ENCODE results near the gene TIAM1. TPM values are rescaled to one million over a fixed set of nuclear protein-coding genes. Genes with fewer than 3 reads are reported as not detected.
A peak's percentile ranks its signal among the peaks of the same experiment; 100 is the strongest.

TIAM1 gene
- total and polyA plus RNA-seq, 4 experiments from 2014 or later = 22.5 to 104 (median 67.4) TPM

DNA sequence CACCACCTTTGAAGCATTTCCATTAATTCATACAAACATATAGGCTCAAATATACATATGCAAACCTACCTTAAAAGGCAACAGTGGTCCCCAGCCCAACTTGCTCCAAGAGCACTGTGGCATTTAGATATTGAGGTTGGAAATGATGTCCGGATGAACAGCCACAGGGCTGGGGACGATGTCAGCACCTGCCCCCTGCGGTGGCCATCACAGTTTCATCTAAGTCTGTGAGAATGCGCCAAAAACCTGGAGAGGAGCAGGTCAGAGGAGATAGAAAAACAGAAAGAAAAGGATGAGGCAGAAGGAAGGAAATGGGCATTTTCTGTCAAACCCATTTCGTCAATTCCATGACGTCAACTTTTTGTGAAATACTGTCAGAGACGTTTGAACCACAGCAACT, 67.4 kb downstream of the TIAM1 start:
- intact Hi-C loops (cut with micrococcal nuclease) = no loop called here
- ChIA-PET CTCF (ENCODE audit: partially characterized antibody) (no interaction called here), POLR2A (ENCODE audit: partially characterized antibody) (no interaction called here)
- no peak overlapping the region for H3K27ac ChIP-seq (ENCODE audit: low read depth, low read length)
- no peak overlapping the region for H3K27ac Mint-ChIP-seq
- no peak overlapping the region for H3K4me3 Mint-ChIP-seq
- no peaks in the 10 kb centered on the region for H3K27me3 ChIP-seq (ENCODE audit: insufficient read depth, low read length)
- H3K36me3 ChIP-seq (ENCODE audit: insufficient read depth, low read length) = no peaks in the 10 kb centered on the region
- H3K9me3 ChIP-seq (ENCODE audit: control insufficient read depth in 1 of 2, low read length in 2 of 2) = no peaks in the 10 kb centered on the region
- DNase-seq = no peak
- H3K4me1 Mint-ChIP-seq = peaks cover 6 to 23% (median 14%) of the 10 kb centered on the region in 4 donors
- H3K27me3 Mint-ChIP-seq = no peaks in the 10 kb centered on the region
- H3K9me3 Mint-ChIP-seq = peaks cover 0 to 9% (median 2%) of the 10 kb centered on the region in 8 donors
- peaks cover 19% of the 10 kb centered on the region for H3K4me1 ChIP-seq (ENCODE audit: insufficient read depth, low read length)
- H3K4me3 ChIP-seq (ENCODE audit: low read length in 2 of 2) = no peak overlapping the region
- peaks cover 0 to 9% of the 10 kb centered on the region in 2 donors for H3K36me3 Mint-ChIP-seq

DNA sequence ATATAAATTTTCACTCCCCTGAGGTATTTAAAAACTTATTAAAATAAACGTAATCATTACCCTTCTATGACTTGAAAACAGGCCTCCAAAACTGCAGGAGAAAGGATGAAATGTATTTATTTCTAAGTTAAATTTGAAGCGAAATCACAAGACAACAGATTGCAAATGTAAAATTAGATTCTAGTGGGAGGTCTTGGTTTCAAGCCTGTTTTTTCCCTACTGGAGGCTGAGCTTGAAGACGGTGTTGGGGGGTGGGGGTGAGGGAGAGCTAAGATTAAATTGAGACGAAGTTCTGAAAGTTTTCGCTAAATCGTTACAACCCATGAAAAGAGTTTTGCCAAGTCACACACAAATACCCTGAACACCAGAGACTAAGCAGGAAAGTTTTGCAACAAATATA, 68.2 kb downstream of the TIAM1 start:
- ChIA-PET CTCF (ENCODE audit: partially characterized antibody) (no interaction called here), POLR2A (ENCODE audit: partially characterized antibody) (no interaction called here)
- Mint-ChIP-seq H3K4me3 (no peak overlapping the region), H3K4me1 (peaks cover 5 to 25% (median 13%) of the 10 kb centered on the region in 4 donors), H3K36me3 (peaks cover 0 to 10% of the 10 kb centered on the region in 2 donors), H3K27me3 (no peaks in the 10 kb centered on the region), H3K27ac (no peak overlapping the region), H3K9me3 (peaks cover 0 to 10% (median under 1%) of the 10 kb centered on the region in 8 donors)
- no peak overlapping the region for H3K27ac ChIP-seq (ENCODE audit: low read depth, low read length)
- DNase-seq = no peak
- H3K4me3 ChIP-seq (ENCODE audit: low read length in 2 of 2) = no peak overlapping the region
- no peaks in the 10 kb centered on the region for H3K27me3 ChIP-seq (ENCODE audit: insufficient read depth, low read length)
- no peaks in the 10 kb centered on the region for H3K36me3 ChIP-seq (ENCODE audit: insufficient read depth, low read length)
- H3K9me3 ChIP-seq (ENCODE audit: control insufficient read depth in 1 of 2, low read length in 2 of 2) = no peaks in the 10 kb centered on the region
- peaks cover 22% of the 10 kb centered on the region for H3K4me1 ChIP-seq (ENCODE audit: insufficient read depth, low read length)
- intact Hi-C loops (cut with micrococcal nuclease) = no loop called here

DNA sequence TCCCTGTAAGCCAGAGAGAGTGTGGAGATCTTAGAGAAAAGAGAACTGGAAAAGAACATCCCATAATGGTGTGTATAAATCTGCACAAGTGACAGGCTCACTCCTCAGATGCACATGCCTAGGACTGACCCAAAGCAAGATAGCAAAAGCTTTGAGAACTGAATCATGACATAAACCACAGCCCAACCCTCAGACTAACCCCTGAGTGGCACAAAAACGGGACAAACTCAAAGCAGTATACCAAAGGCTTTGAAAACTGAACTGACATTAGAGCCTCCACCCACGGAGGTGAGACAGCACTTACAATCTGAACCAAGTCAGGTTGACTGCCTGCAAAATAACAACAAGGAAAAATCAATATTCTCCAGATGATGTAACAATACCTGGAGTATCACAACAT, 70.8 kb downstream of the TIAM1 start:
- CTCF ChIA-PET (ENCODE audit: partially characterized antibody) = no interaction called here
- Mint-ChIP-seq H3K27ac (peak overlapping the region in 4 of 7 donors; percentile 46 to 80 (median 52)), H3K36me3 (peaks cover 0 to 14% of the 10 kb centered on the region in 2 donors), H3K9me3 (peaks cover 0 to 13% (median under 1%) of the 10 kb centered on the region in 8 donors), H3K27me3 (no peaks in the 10 kb centered on the region), H3K4me3 (peak overlapping the region in 5 of 8 donors; percentile 2 to 53 (median 29)), H3K4me1 (peaks cover 8 to 30% (median 15%) of the 10 kb centered on the region in 4 donors)
- H3K4me3 ChIP-seq (ENCODE audit: low read length in 2 of 2) = no peak overlapping the region
- peaks cover 27% of the 10 kb centered on the region for H3K4me1 ChIP-seq (ENCODE audit: insufficient read depth, low read length)
- DNase-seq = no peak
- intact Hi-C loops (cut with micrococcal nuclease) = no loop called here
- H3K27ac ChIP-seq (ENCODE audit: low read depth, low read length) = no peak overlapping the region
- POLR2A ChIA-PET (ENCODE audit: partially characterized antibody) = interaction anchor here (1.0 to 1.7 kb wide), 2 partner anchors 10 to 286 kb away, joined by 3 to 7 read pairs; no protein-coding TSS in a partner anchor
- H3K9me3 ChIP-seq (ENCODE audit: control insufficient read depth in 1 of 2, low read length in 2 of 2) = no peaks in the 10 kb centered on the region
- no peaks in the 10 kb centered on the region for H3K27me3 ChIP-seq (ENCODE audit: insufficient read depth, low read length)
- no peaks in the 10 kb centered on the region for H3K36me3 ChIP-seq (ENCODE audit: insufficient read depth, low read length)

DNA sequence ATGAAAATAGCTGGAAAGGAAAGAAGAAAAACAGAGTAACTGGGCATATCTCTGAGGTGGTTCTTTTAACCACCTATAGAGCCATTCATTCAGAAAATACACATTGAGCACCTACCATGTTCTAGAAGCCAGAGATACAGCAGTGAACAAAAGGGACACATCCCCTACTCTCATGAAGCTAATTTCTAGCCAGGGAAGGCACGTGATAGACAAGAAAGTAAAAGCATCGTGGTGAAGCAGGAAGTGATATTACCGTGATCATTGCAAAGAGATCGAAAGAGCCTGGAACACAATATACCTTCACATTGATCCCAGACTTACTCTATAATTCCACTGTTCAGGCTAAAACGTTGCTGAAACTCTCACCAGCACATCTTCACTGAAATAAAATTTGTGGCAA, 76.0 kb downstream of the TIAM1 start:
- intact Hi-C loops (cut with micrococcal nuclease) = loop anchor here (2.0 kb wide), 1 partner anchor 291 kb away; no protein-coding TSS in a partner anchor
- peaks cover 6 to 20% of the 10 kb centered on the region in 2 donors for H3K36me3 Mint-ChIP-seq
- peaks cover 0 to 1% of the 10 kb centered on the region in 2 donors for H3K27me3 Mint-ChIP-seq
- Histone ChIP-seq H3K9me3 (ENCODE audit: control insufficient read depth in 1 of 2, low read length in 2 of 2) (no peaks in the 10 kb centered on the region), H3K4me1 (ENCODE audit: insufficient read depth, low read length) (peaks cover 29% of the 10 kb centered on the region), H3K4me3 (ENCODE audit: low read length in 2 of 2) (peak overlapping the region in 1 of 2 donors; percentile 37), H3K36me3 (ENCODE audit: insufficient read depth, low read length) (no peaks in the 10 kb centered on the region), H3K27ac (ENCODE audit: low read depth, low read length) (no peak overlapping the region), H3K27me3 (ENCODE audit: insufficient read depth, low read length) (no peaks in the 10 kb centered on the region)
- H3K27ac Mint-ChIP-seq = peak overlapping the region in 2 of 7 donors; percentile 38 to 59
- H3K4me3 Mint-ChIP-seq = peak overlapping the region; percentile 2 to 82 (median 60)
- DNase-seq = peak in 4 of 5 donors; percentile 5 to 9 (median 6)
- CTCF ChIA-PET (ENCODE audit: partially characterized antibody) = interaction anchor here (1.0 kb wide), 1 partner anchor 54 kb away, joined by 3 read pairs; no protein-coding TSS in a partner anchor
- H3K4me1 Mint-ChIP-seq = peaks cover 11 to 46% (median 28%) of the 10 kb centered on the region in 4 donors
- peaks cover 0 to 6% (median 0%) of the 10 kb centered on the region in 8 donors for H3K9me3 Mint-ChIP-seq
- POLR2A ChIA-PET (ENCODE audit: partially characterized antibody) = no interaction called here

DNA sequence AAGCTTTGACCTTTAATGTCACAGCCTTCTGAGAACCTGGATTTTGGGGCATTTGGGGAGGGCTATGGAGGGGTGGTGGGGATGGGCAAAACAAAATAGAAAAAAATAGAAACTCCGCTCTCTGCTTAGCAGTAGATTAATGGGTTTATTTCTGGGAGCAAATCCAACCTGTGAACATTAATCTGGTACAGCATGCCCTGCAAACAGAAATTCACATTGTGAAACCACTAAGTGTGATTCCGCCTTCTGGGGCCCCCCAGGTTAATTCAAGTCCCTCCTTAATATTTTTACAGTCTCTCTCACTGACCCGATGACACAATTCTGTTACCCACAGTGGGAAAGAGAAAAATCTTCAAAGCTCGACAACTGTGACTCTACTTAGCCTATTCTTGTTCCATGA, 76.4 kb downstream of the TIAM1 start:
- ChIA-PET CTCF (ENCODE audit: partially characterized antibody) (interaction anchor here (1.0 kb wide), 1 partner anchor 54 kb away, joined by 3 read pairs; no protein-coding TSS in a partner anchor), POLR2A (ENCODE audit: partially characterized antibody) (no interaction called here)
- H3K4me3 ChIP-seq (ENCODE audit: low read length in 2 of 2) = no peak overlapping the region
- peak overlapping the region in 6 of 8 donors; percentile 46 to 82 (median 71) for H3K4me3 Mint-ChIP-seq
- no peak overlapping the region for H3K27ac ChIP-seq (ENCODE audit: low read depth, low read length)
- peaks cover 0 to 1% of the 10 kb centered on the region in 2 donors for H3K27me3 Mint-ChIP-seq
- H3K36me3 ChIP-seq (ENCODE audit: insufficient read depth, low read length) = no peaks in the 10 kb centered on the region
- peaks cover 0 to 4% (median 0%) of the 10 kb centered on the region in 8 donors for H3K9me3 Mint-ChIP-seq
- H3K27ac Mint-ChIP-seq = peak overlapping the region in 1 of 7 donors; percentile 38
- peaks cover 6 to 19% of the 10 kb centered on the region in 2 donors for H3K36me3 Mint-ChIP-seq
- peaks cover 9 to 41% (median 26%) of the 10 kb centered on the region in 4 donors for H3K4me1 Mint-ChIP-seq
- intact Hi-C loops (cut with micrococcal nuclease) = loop anchor here (2.0 kb wide), 1 partner anchor 291 kb away; no protein-coding TSS in a partner anchor
- no peaks in the 10 kb centered on the region for H3K27me3 ChIP-seq (ENCODE audit: insufficient read depth, low read length)
- H3K9me3 ChIP-seq (ENCODE audit: control insufficient read depth in 1 of 2, low read length in 2 of 2) = no peaks in the 10 kb centered on the region
- no peak for DNase-seq
- H3K4me1 ChIP-seq (ENCODE audit: insufficient read depth, low read length) = peaks cover 25% of the 10 kb centered on the region

DNA sequence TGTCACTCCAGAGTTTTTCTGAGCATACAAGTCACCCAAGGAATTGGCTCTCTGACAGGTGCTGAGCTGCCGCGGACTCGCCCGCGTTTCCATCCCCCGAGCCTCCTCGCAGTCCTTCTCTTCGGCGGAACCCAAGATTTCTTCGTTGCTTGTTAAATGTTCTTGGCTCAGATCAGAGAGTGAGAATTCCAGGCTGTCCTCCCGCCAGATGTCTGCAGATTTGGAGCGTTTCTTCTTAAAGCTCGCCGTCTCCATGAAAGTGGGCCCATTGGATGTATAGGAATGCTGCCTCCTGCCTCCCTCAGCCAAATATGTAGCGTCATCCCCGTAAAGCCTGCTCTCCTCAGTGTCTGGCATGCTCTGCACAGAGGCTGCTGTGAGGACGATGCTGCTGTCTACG, 77.8 kb downstream of the TIAM1 start:
- H3K36me3 Mint-ChIP-seq = peaks cover 6 to 19% of the 10 kb centered on the region in 2 donors
- POLR2A ChIA-PET (ENCODE audit: partially characterized antibody) = no interaction called here
- CTCF ChIA-PET (ENCODE audit: partially characterized antibody) = no interaction called here
- H3K27me3 Mint-ChIP-seq = peaks cover 0 to 1% of the 10 kb centered on the region in 2 donors
- Histone ChIP-seq H3K4me1 (ENCODE audit: insufficient read depth, low read length) (peaks cover 11% of the 10 kb centered on the region), H3K4me3 (ENCODE audit: low read length in 2 of 2) (no peak overlapping the region), H3K27ac (ENCODE audit: low read depth, low read length) (no peak overlapping the region), H3K27me3 (ENCODE audit: insufficient read depth, low read length) (no peaks in the 10 kb centered on the region), H3K36me3 (ENCODE audit: insufficient read depth, low read length) (no peaks in the 10 kb centered on the region), H3K9me3 (ENCODE audit: control insufficient read depth in 1 of 2, low read length in 2 of 2) (no peaks in the 10 kb centered on the region)
- intact Hi-C loops (cut with micrococcal nuclease) = no loop called here
- H3K4me1 Mint-ChIP-seq = peaks cover 6 to 31% (median 22%) of the 10 kb centered on the region in 4 donors
- no peak for DNase-seq
- peak overlapping the region in 1 of 8 donors; percentile 3 for H3K4me3 Mint-ChIP-seq
- H3K9me3 Mint-ChIP-seq = peaks cover 0 to 4% (median 0%) of the 10 kb centered on the region in 8 donors
- H3K27ac Mint-ChIP-seq = no peak overlapping the region

DNA sequence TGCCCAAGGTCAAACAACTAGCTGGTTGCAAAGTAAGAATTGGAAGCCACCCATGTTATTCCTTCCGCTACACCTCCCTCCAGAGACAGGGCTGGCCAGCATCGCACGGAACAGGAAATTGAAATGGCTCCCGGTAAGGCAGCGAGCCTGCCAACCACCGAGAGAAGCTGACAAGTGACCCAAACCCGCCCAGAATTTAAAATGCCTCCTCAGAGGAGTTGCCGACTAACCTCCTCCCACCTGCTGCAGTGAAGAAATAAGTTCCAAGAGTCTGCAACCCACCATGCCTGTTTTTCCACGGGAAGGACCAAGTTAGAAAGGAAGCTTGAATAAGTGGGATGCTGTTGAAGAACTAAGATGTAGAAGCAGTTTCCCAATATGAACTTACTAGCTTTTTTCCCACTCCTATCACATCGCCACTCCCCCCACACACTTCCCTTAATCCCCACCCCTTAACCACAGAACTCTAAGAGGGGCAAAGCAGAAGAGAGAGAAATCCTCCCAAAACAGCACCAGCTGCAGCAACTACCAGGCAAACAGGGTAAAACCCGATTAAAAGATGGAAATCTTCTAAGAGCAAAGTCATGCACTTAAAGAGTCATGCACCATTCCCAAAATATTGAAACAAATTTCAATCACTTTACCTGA, 78.6 kb downstream of the TIAM1 start:
- H3K4me3 Mint-ChIP-seq = peak overlapping the region in 4 of 8 donors; percentile 10 to 46 (median 40)
- Histone ChIP-seq H3K27me3 (ENCODE audit: insufficient read depth, low read length) (no peaks in the 10 kb centered on the region), H3K27ac (ENCODE audit: low read depth, low read length) (no peak overlapping the region), H3K9me3 (ENCODE audit: control insufficient read depth in 1 of 2, low read length in 2 of 2) (no peaks in the 10 kb centered on the region), H3K36me3 (ENCODE audit: insufficient read depth, low read length) (no peaks in the 10 kb centered on the region), H3K4me1 (ENCODE audit: insufficient read depth, low read length) (peaks cover 11% of the 10 kb centered on the region), H3K4me3 (ENCODE audit: low read length in 2 of 2) (no peak overlapping the region)
- H3K9me3 Mint-ChIP-seq = no peaks in the 10 kb centered on the region
- CTCF ChIA-PET (ENCODE audit: partially characterized antibody) = no interaction called here
- H3K27me3 Mint-ChIP-seq = peaks cover 0 to 1% of the 10 kb centered on the region in 2 donors
- DNase-seq = no peak
- peaks cover 6 to 15% of the 10 kb centered on the region in 2 donors for H3K36me3 Mint-ChIP-seq
- peaks cover 6 to 28% (median 21%) of the 10 kb centered on the region in 4 donors for H3K4me1 Mint-ChIP-seq
- no peak overlapping the region for H3K27ac Mint-ChIP-seq
- intact Hi-C loops (cut with micrococcal nuclease) = no loop called here
- POLR2A ChIA-PET (ENCODE audit: partially characterized antibody) = no interaction called here

Measured in CD4-positive, alpha-beta memory T cell (primary cell).